Stimulated activated naive CD8-positive, alpha-beta T cell treated with anti-CD3 and anti-CD28 coated beads, Interleukin-15, amount 100 ng/mL, for 72 hours (primary cell): ENCODE measurements around the gene SH3RF3.

Experiments
- ATAC-seq: fragments of 150-1000 bp; cut with Tn5 transposase; 2 replicates; pipeline ENCODE4 v1.10.0; 2021; ENCODE audit warnings: mild to moderate bottlenecking, moderate library complexity
- DNase-seq, 2 donors: peaks; one replicate each; pipeline ENCODE4 v3.0.0; 2021 to 2022
- H3K27ac Mint-ChIP-seq, 2 donors: one replicate each; pipeline ENCODE4 v1.8.0; 2022; ENCODE audit warnings: mild to moderate bottlenecking in 2 of 2, mixed read lengths in 2 of 2, moderate library complexity in 2 of 2
- H3K27me3 Mint-ChIP-seq: one replicate; pipeline ENCODE4 v1.8.0; 2022; ENCODE audit warnings: mixed read lengths
- H3K4me1 Mint-ChIP-seq: one replicate; pipeline ENCODE4 v1.8.0; 2022; ENCODE audit warnings: mild to moderate bottlenecking, mixed read lengths
- H3K4me3 Mint-ChIP-seq, 2 donors: one replicate each; pipeline ENCODE4 v1.8.0; 2022; ENCODE audit warnings: mild to moderate bottlenecking in 2 of 2, mixed read lengths in 2 of 2, moderate library complexity in 1 of 2
- H3K9me3 Mint-ChIP-seq, 2 donors: one replicate each; pipeline ENCODE4 v1.8.0; 2022; ENCODE audit warnings: mixed read lengths in 2 of 2

SH3RF3 gene

GRCh38 chr2:109279243-109279860 is 150.3 kb downstream of the SH3RF3 start:
- H3K27me3 Mint-ChIP-seq = no peaks in the 10 kb centered on the region
- DNase-seq (no peak), ATAC-seq (no peak)
- H3K4me1 Mint-ChIP-seq = peaks cover 37% of the 10 kb centered on the region
- peak overlapping the region; percentile 20 to 76 for H3K27ac Mint-ChIP-seq
- H3K4me3 Mint-ChIP-seq = no peak overlapping the region
- H3K9me3 Mint-ChIP-seq = no peaks in the 10 kb centered on the region

DNA sequence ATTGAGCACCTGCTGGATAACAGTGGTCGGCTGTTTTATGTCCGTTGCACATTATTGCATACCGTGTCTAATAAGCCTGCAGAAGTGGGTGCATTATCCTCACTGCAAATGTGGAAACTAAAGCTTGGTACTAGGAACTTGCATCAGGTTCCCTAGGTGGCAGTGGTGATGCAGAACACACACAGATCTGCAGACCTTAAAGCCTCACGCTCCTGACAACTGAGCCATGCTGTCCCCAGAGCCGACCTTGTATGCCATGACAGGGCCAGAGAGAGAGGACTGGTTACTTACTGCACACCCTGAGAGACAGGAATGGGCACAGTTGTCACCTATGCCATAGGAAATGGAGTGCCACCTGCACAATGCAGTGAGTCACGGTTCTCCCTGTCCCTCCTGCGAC is 151.8 kb downstream of the SH3RF3 start:
- H3K4me3 Mint-ChIP-seq = no peak overlapping the region
- ATAC-seq (no peak), DNase-seq (no peak)
- peaks cover 33% of the 10 kb centered on the region for H3K4me1 Mint-ChIP-seq
- no peak overlapping the region for H3K27ac Mint-ChIP-seq
- H3K27me3 Mint-ChIP-seq = no peaks in the 10 kb centered on the region
- no peaks in the 10 kb centered on the region for H3K9me3 Mint-ChIP-seq

- H3K9me3 Mint-ChIP-seq = no peaks in the 10 kb centered on the region
- H3K27me3 Mint-ChIP-seq = no peaks in the 10 kb centered on the region
- ATAC-seq = no peak
- peak overlapping the region; percentile 77 to 88 for H3K27ac Mint-ChIP-seq
- H3K4me1 Mint-ChIP-seq = peaks cover 41% of the 10 kb centered on the region
- DNase-seq = no peak
- H3K4me3 Mint-ChIP-seq = no peak overlapping the region
Measured at GRCh38 chr2:109282360-109282759, 153.4 kb downstream of the SH3RF3 start.

- H3K4me1 Mint-ChIP-seq = peaks cover 41% of the 10 kb centered on the region
- H3K27ac Mint-ChIP-seq = peak overlapping the region; percentile 77 to 88
- H3K27me3 Mint-ChIP-seq = no peaks in the 10 kb centered on the region
- no peak overlapping the region for H3K4me3 Mint-ChIP-seq
- no peak for DNase-seq
- peak; percentile 29 for ATAC-seq
- H3K9me3 Mint-ChIP-seq = no peaks in the 10 kb centered on the region
Measured at GRCh38 chr2:109282865-109283264, 153.9 kb downstream of the SH3RF3 start.

- ATAC-seq (no peak), DNase-seq (no peak)
- Mint-ChIP-seq H3K27ac (no peak overlapping the region), H3K4me3 (no peak overlapping the region), H3K27me3 (no peaks in the 10 kb centered on the region), H3K4me1 (peaks cover 37% of the 10 kb centered on the region), H3K9me3 (no peaks in the 10 kb centered on the region)
Measured at GRCh38 chr2:109284826-109285225, 155.8 kb downstream of the SH3RF3 start.

DNA sequence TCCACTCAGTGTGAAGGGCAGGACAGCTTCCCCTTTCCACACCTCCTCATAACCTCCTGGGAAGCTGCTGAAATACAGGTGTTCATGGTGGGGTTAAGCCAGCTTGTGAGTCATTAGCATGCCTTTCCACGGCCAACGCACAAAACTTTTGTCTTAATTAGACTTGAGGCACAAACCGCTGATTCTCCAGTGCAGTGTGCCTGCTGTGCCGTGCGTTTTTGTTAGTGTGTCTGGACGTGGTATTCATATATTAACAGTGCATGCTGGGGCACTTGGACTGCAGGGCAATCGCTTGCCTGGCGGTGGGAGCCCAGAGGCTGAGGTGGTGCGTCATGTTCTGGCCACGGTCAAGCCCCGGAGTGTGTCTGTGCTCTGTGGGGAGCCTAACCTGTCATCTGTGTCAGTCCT is 156.2 kb downstream of the SH3RF3 start:
- no peak for DNase-seq
- Mint-ChIP-seq H3K4me1 (peaks cover 37% of the 10 kb centered on the region), H3K4me3 (no peak overlapping the region), H3K27me3 (no peaks in the 10 kb centered on the region), H3K9me3 (no peaks in the 10 kb centered on the region), H3K27ac (no peak overlapping the region)
- ATAC-seq = no peak

DNA sequence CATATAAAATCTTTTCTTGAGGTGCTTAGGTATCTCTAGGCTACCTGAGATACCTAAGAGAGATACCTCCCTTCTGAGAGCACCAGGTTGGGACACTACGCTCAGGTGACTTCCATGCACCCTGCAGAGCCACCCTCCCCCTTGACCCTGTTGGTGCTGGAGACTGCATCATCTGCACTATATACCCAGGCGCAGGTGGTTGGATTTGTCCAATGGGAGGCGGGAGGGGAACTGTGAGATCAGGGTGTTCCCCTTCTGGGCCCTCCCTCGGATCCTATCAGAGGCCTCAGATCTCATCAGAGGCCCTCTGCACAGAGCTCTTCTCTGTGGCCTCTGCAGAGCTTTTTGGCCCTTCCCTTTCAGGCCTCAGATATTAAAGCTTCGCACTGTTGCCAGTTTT is 158.4 kb downstream of the SH3RF3 start:
- ATAC-seq = no peak
- peak overlapping the region in 1 of 2 donors; percentile 54 for H3K27ac Mint-ChIP-seq

GRCh38 chr2:109287838-109288237 is 158.8 kb downstream of the SH3RF3 start:
- peaks cover 29% of the 10 kb centered on the region for H3K4me1 Mint-ChIP-seq
- H3K9me3 Mint-ChIP-seq = no peaks in the 10 kb centered on the region
- no peak for DNase-seq
- ATAC-seq = no peak
- H3K4me3 Mint-ChIP-seq = no peak overlapping the region
- H3K27me3 Mint-ChIP-seq = no peaks in the 10 kb centered on the region
- peak overlapping the region in 1 of 2 donors; percentile 54 for H3K27ac Mint-ChIP-seq

More for the DNA sequence above, 158.4 kb downstream of the SH3RF3 start:
- DNase-seq = no peak
- Mint-ChIP-seq H3K4me1 (peaks cover 29% of the 10 kb centered on the region), H3K27me3 (no peaks in the 10 kb centered on the region), H3K9me3 (no peaks in the 10 kb centered on the region), H3K4me3 (no peak overlapping the region)

GRCh38 chr2:109288544-109289368 is 159.8 kb downstream of the SH3RF3 start:
- no peak for ATAC-seq
- no peak overlapping the region for H3K4me3 Mint-ChIP-seq
- H3K4me1 Mint-ChIP-seq = peaks cover 24% of the 10 kb centered on the region
- H3K27me3 Mint-ChIP-seq = no peaks in the 10 kb centered on the region
- DNase-seq = no peak
- H3K27ac Mint-ChIP-seq = no peak overlapping the region
- H3K9me3 Mint-ChIP-seq = peaks cover 0 to 5% of the 10 kb centered on the region in 2 donors

GRCh38 chr2:109289504-109290222 is 160.7 kb downstream of the SH3RF3 start:
- ATAC-seq = no peak
- H3K4me3 Mint-ChIP-seq = no peak overlapping the region
- H3K9me3 Mint-ChIP-seq = peaks cover 0 to 14% of the 10 kb centered on the region in 2 donors
- peaks cover 16% of the 10 kb centered on the region for H3K4me1 Mint-ChIP-seq
- H3K27ac Mint-ChIP-seq = no peak overlapping the region
- no peaks in the 10 kb centered on the region for H3K27me3 Mint-ChIP-seq
- no peak for DNase-seq

GRCh38 chr2:109290887-109291643 is 162.1 kb downstream of the SH3RF3 start:
- no peaks in the 10 kb centered on the region for H3K27me3 Mint-ChIP-seq
- no peak for DNase-seq
- ATAC-seq = no peak
- peaks cover 0 to 16% of the 10 kb centered on the region in 2 donors for H3K9me3 Mint-ChIP-seq
- H3K4me3 Mint-ChIP-seq = no peak overlapping the region
- peaks cover 16% of the 10 kb centered on the region for H3K4me1 Mint-ChIP-seq
- no peak overlapping the region for H3K27ac Mint-ChIP-seq

DNA sequence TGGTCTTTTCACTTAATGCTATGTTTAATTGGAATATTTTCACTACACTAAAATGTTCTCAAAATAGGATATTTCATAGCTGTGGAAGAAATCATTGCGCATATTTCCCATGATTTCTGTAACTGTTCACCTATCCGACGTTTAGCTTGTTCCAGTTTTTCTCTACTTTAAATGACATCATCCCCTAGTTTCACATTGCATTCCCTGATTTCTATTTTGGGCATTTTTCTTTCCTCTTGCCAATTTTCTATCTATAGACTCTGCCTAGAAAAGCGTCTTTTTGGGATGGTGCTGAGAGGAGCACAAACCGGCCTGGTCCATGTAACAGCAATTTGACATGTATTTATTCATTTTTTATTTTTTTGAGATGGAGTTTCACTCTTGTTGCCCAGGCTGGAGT is 163.4 kb downstream of the SH3RF3 start:
- no peak for DNase-seq
- Mint-ChIP-seq H3K4me1 (peaks cover 10% of the 10 kb centered on the region), H3K9me3 (peaks cover 0 to 16% of the 10 kb centered on the region in 2 donors), H3K27me3 (no peaks in the 10 kb centered on the region), H3K4me3 (no peak overlapping the region), H3K27ac (no peak overlapping the region)
- no peak for ATAC-seq

- H3K4me3 Mint-ChIP-seq = no peak overlapping the region
- DNase-seq = no peak
- no peak overlapping the region for H3K27ac Mint-ChIP-seq
- no peak for ATAC-seq
- peaks cover 10% of the 10 kb centered on the region for H3K4me1 Mint-ChIP-seq
- H3K27me3 Mint-ChIP-seq = no peaks in the 10 kb centered on the region
- H3K9me3 Mint-ChIP-seq = peaks cover 0 to 16% of the 10 kb centered on the region in 2 donors
Measured at GRCh38 chr2:109293663-109294062, 164.7 kb downstream of the SH3RF3 start.

- Mint-ChIP-seq H3K4me3 (no peak overlapping the region), H3K27ac (no peak overlapping the region), H3K4me1 (peaks cover 10% of the 10 kb centered on the region), H3K9me3 (peaks cover 0 to 16% of the 10 kb centered on the region in 2 donors), H3K27me3 (no peaks in the 10 kb centered on the region)
- ATAC-seq (no peak), DNase-seq (no peak)
Measured at GRCh38 chr2:109294523-109294922, 165.5 kb downstream of the SH3RF3 start.

GRCh38 chr2:109295070-109295780 is 166.2 kb downstream of the SH3RF3 start:
- H3K4me3 Mint-ChIP-seq = no peak overlapping the region
- ATAC-seq (no peak), DNase-seq (no peak)
- H3K27me3 Mint-ChIP-seq = no peaks in the 10 kb centered on the region
- H3K4me1 Mint-ChIP-seq = peaks cover 10% of the 10 kb centered on the region
- peak overlapping the region in 1 of 2 donors; percentile 54 for H3K27ac Mint-ChIP-seq
- peaks cover 0 to 16% of the 10 kb centered on the region in 2 donors for H3K9me3 Mint-ChIP-seq
